ENCODE data around the gene RPL39L.
A peak's percentile ranks its signal among the peaks of the same experiment; 100 is the strongest.

RPL39L gene

GRCh38 chr3:187139126-187139894, at the start of gene RPL39L:
RPL39L (minus strand) TSS chr3:187139496; CDS start chr3:187121300, 18,196 bp downstream.
- TF ChIP-seq CTCF (IDR thresholded peaks at IDR 0.05; ENCODE audit: low read length, missing control alignments), result peak; percentile 85
- DNase-seq (ENCODE audit: low read depth), result peak; percentile 87
- peak within 1 kb of the TSS; percentile 72 for H3K4me3 ChIP-seq (replicated peaks; ENCODE audit: low read depth, low read length)

GRCh38 chr3:187188931-187189330, 49.6 kb upstream of the RPL39L start:
- no peak for TF ChIP-seq CTCF (IDR thresholded peaks at IDR 0.05; ENCODE audit: low read length, missing control alignments)
- H3K4me3 ChIP-seq (replicated peaks; ENCODE audit: low read depth, low read length), result no peak overlapping the region
- DNase-seq (ENCODE audit: low read depth), result no peak

- peak; percentile 79 for DNase-seq (ENCODE audit: low read depth)
- TF ChIP-seq CTCF (IDR thresholded peaks at IDR 0.05; ENCODE audit: low read length, missing control alignments), result no peak
Observed at GRCh38 chr3:187186801-187187421, 47.6 kb upstream of the RPL39L start.

GRCh38 chr3:187186375-187186774, 47.1 kb upstream of the RPL39L start:
- no peak for TF ChIP-seq CTCF (IDR thresholded peaks at IDR 0.05; ENCODE audit: low read length, missing control alignments)
- no peak overlapping the region for H3K4me3 ChIP-seq (replicated peaks; ENCODE audit: low read depth, low read length)
- DNase-seq (ENCODE audit: low read depth), result no peak

More at GRCh38 chr3:187186801-187187421, 47.6 kb upstream of the RPL39L start:
- H3K4me3 ChIP-seq (replicated peaks; ENCODE audit: low read depth, low read length), result no peak overlapping the region

- DNase-seq (ENCODE audit: low read depth), result no peak
- H3K4me3 ChIP-seq (replicated peaks; ENCODE audit: low read depth, low read length), result no peak overlapping the region
- no peak for TF ChIP-seq CTCF (IDR thresholded peaks at IDR 0.05; ENCODE audit: low read length, missing control alignments)
Observed at GRCh38 chr3:187185759-187186158, 46.5 kb upstream of the RPL39L start.

- no peak for DNase-seq (ENCODE audit: low read depth)
- no peak for TF ChIP-seq CTCF (IDR thresholded peaks at IDR 0.05; ENCODE audit: low read length, missing control alignments)
Observed at GRCh38 chr3:187183903-187184302, 44.6 kb upstream of the RPL39L start.

More at GRCh38 chr3:187183903-187184302, 44.6 kb upstream of the RPL39L start:
- H3K4me3 ChIP-seq (replicated peaks; ENCODE audit: low read depth, low read length), result no peak overlapping the region

Data from fibroblast of pulmonary artery (primary cell).